Mesenchymal stem cell (in vitro differentiated cells and primary cell): ENCODE measurements around the gene KLHL3.

Source experiments
- DNase-seq: peaks from one replicate; pipeline ENCODE4 v3.0.0-alpha.2; 2013
- H2AFZ ChIP-seq: one replicate; pipeline ENCODE4 v1.6.1; 2013; ENCODE audit warnings: low read depth, mild to moderate bottlenecking, control low read depth, inconsistent platforms, low read length, moderate library complexity
- H2AK5ac ChIP-seq: 2 replicates; pipeline ENCODE4 v1.6.1; 2013; ENCODE audit warnings: low read length, moderate library complexity, mild to moderate bottlenecking, inconsistent platforms; ENCODE audit not compliant: severe bottlenecking
- H2BK120ac ChIP-seq: one replicate; pipeline ENCODE4 v1.6.1; 2013; ENCODE audit warnings: low read depth, mild to moderate bottlenecking, inconsistent platforms, low read length, moderate library complexity
- H2BK12ac ChIP-seq, 2 experiments: one replicate each; pipeline ENCODE4 v1.6.1; 2013; ENCODE audit warnings: inconsistent platforms in 2 of 2, low read length in 2 of 2, mild to moderate bottlenecking in 2 of 2, moderate library complexity in 2 of 2, control low read depth in 1 of 2
- H2BK15ac ChIP-seq: one replicate; pipeline ENCODE4 v1.6.1; 2013; ENCODE audit warnings: mild to moderate bottlenecking, low read depth, inconsistent platforms; ENCODE audit not compliant: poor library complexity, severe bottlenecking
- H2BK5ac ChIP-seq: 2 replicates; pipeline ENCODE4 v1.6.1; 2013; ENCODE audit warnings: low read depth, mild to moderate bottlenecking, low read length, control low read depth, inconsistent platforms; ENCODE audit not compliant: poor library complexity, severe bottlenecking
- H3K14ac ChIP-seq, 2 experiments: one replicate each; pipeline ENCODE4 v1.6.1; 2013; ENCODE audit warnings: inconsistent platforms in 2 of 2, low read length in 2 of 2, control low read depth in 1 of 2, mild to moderate bottlenecking in 1 of 2, moderate library complexity in 1 of 2
- H3K18ac ChIP-seq, 2 experiments: one replicate each; pipeline ENCODE4 v1.6.1; 2013; ENCODE audit warnings: inconsistent platforms in 2 of 2, low read length in 2 of 2, control low read depth in 1 of 2, low read depth in 1 of 2, mild to moderate bottlenecking in 1 of 2
- H3K23ac ChIP-seq, 2 experiments: one replicate each; pipeline ENCODE4 v1.6.1; 2013; ENCODE audit warnings: inconsistent platforms in 2 of 2, low read length in 2 of 2, mild to moderate bottlenecking in 2 of 2, moderate library complexity in 2 of 2, control low read depth in 1 of 2
- H3K27ac ChIP-seq: 2 replicates; pipeline ENCODE4 v1.5.1; 2013; ENCODE audit warnings: mild to moderate bottlenecking, moderate library complexity, low read length, control low read depth, inconsistent platforms; ENCODE audit not compliant: poor library complexity, severe bottlenecking
- H3K27me3 ChIP-seq, 2 experiments: 2 replicates each; pipeline versions ENCODE4 v1.6.1 to v1.7.0; 2013; ENCODE audit warnings: low read length in 2 of 2, mild to moderate bottlenecking in 2 of 2, moderate library complexity in 2 of 2, control low read depth in 1 of 2, inconsistent platforms in 1 of 2; ENCODE audit not compliant: control insufficient read depth in 1 of 2, insufficient read depth in 1 of 2
- H3K36me3 ChIP-seq, 2 experiments: 2 replicates each; pipeline versions ENCODE4 v1.6.1 to v1.7.0; 2013; ENCODE audit warnings: low read length in 2 of 2, control low read depth in 1 of 2, inconsistent platforms in 1 of 2, low read depth in 1 of 2, mild to moderate bottlenecking in 1 of 2; ENCODE audit not compliant: insufficient read depth in 2 of 2, control insufficient read depth in 1 of 2
- H3K4ac ChIP-seq, 2 experiments: one replicate each; pipeline ENCODE4 v1.6.1; 2013; ENCODE audit warnings: inconsistent platforms in 2 of 2, low read length in 2 of 2, mild to moderate bottlenecking in 2 of 2, moderate library complexity in 2 of 2, control low read depth in 1 of 2, low read depth in 1 of 2
- H3K4me1 ChIP-seq: 2 replicates; pipeline ENCODE4 v1.6.1; 2013; ENCODE audit warnings: low read depth, low read length, control low read depth; ENCODE audit not compliant: control insufficient read depth, insufficient read depth
- H3K4me2 ChIP-seq: 2 replicates; pipeline ENCODE4 v1.6.1; 2013; ENCODE audit warnings: low read length, mild to moderate bottlenecking, inconsistent platforms; ENCODE audit not compliant: poor library complexity, severe bottlenecking
- H3K4me3 ChIP-seq, 2 experiments: 2 replicates each; pipeline versions ENCODE4 v1.5.1 to v1.7.0; 2013; ENCODE audit warnings: low read length in 2 of 2, mild to moderate bottlenecking in 2 of 2, control low read depth in 1 of 2, low read depth in 1 of 2; ENCODE audit not compliant: insufficient read depth in 1 of 2
- H3K79me1 ChIP-seq: replicated peaks from 2 replicates; pipeline ENCODE4 v1.6.1; 2013; ENCODE audit warnings: mild to moderate bottlenecking, control low read depth, low read length, inconsistent platforms; ENCODE audit not compliant: poor library complexity, severe bottlenecking
- H3K9ac ChIP-seq: 2 replicates; pipeline ENCODE4 v1.7.0; 2013; ENCODE audit warnings: mild to moderate bottlenecking, low read length, moderate library complexity
- H3K9me3 ChIP-seq: 2 replicates; pipeline ENCODE4 v1.7.0; 2013; ENCODE audit warnings: mild to moderate bottlenecking, low read length; ENCODE audit not compliant: control insufficient read depth
- H4K8ac ChIP-seq: one replicate; pipeline ENCODE4 v1.6.1; 2013; ENCODE audit warnings: inconsistent platforms, mild to moderate bottlenecking, low read length, moderate library complexity
- H4K91ac ChIP-seq: one replicate; pipeline ENCODE4 v1.6.1; 2013; ENCODE audit warnings: mild to moderate bottlenecking, low read length, inconsistent platforms
- WGBS: methylation state at CpG from one replicate; pipeline ENCODE4 v1.1.7; 2013; ENCODE audit warnings: mixed read lengths; 5-methylcytosine and 5-hydroxymethylcytosine counted together

Gene KLHL3

GRCh38 chr5:137693951-137694721 is 41.8 kb downstream of the KLHL3 start:
- no peak overlapping the region for H4K8ac ChIP-seq

DNA sequence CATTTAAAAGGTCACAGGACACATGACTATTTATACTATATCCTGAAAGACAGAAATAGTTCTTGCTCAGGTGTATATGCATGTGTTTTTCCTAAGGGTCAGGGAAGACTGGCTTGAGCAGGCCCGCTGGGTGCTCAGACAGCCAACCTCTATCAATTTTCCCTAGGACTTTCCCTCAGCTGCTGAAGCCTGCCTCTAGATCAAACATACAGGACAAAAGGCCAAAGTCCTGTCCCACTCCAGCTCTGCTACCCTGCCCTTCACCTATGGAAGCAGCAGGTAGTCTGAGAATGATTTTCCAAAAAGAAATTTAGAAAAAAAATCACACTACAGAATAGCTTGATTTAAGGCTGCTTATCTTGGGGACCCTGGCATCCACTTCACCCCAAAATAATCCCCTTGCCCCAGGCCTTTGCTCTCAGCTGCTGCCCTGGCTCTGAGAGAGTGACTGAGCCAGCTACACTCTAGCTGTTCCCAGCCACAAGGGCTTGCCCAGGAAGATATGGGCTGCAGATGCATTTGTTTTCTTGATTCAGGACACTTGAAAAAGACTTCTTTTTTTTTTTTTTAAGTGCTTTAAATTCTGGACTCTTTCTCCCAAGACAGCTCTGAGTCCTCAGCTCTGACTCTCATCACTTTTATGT is 42.5 kb downstream of the KLHL3 start:
- no peak overlapping the region for H3K4me3 ChIP-seq
- no peaks in the 10 kb centered on the region for H3K27me3 ChIP-seq
- no peak overlapping the region for H2AK5ac ChIP-seq
- H3K23ac ChIP-seq = no peak overlapping the region
- H3K4me2 ChIP-seq = no peak overlapping the region
- no peaks in the 10 kb centered on the region for H3K79me1 ChIP-seq
- no peak overlapping the region for H3K18ac ChIP-seq
- H2BK12ac ChIP-seq = no peak overlapping the region
- no peak overlapping the region for H3K9ac ChIP-seq
- no peak overlapping the region for H3K14ac ChIP-seq
- DNase-seq = no peak
- H3K27ac ChIP-seq = no peak overlapping the region
- H2BK120ac ChIP-seq = no peak overlapping the region
- H3K9me3 ChIP-seq = no peaks in the 10 kb centered on the region
- 95% methylated on average over 1 of the region's 1 CpG for WGBS
- no peak overlapping the region for H3K4ac ChIP-seq
- peaks cover 3 to 5% of the 10 kb centered on the region in 2 experiments for H3K36me3 ChIP-seq
- no peak overlapping the region for H2BK15ac ChIP-seq
- peaks cover 2% of the 10 kb centered on the region for H3K4me1 ChIP-seq
- H4K8ac ChIP-seq = no peak overlapping the region
- H2AFZ ChIP-seq = no peak overlapping the region
- no peak overlapping the region for H2BK5ac ChIP-seq
- no peak overlapping the region for H4K91ac ChIP-seq

More at GRCh38 chr5:137693951-137694721, 41.8 kb downstream of the KLHL3 start:
- no peak overlapping the region for H3K18ac ChIP-seq
- DNase-seq = no peak
- no peak overlapping the region for H3K9ac ChIP-seq
- no peak overlapping the region for H2AFZ ChIP-seq
- no peak overlapping the region for H3K4me2 ChIP-seq
- WGBS = 81% methylated on average over 7 of the region's 7 CpGs
- no peak overlapping the region for H2BK12ac ChIP-seq
- H2BK15ac ChIP-seq = no peak overlapping the region
- H3K23ac ChIP-seq = no peak overlapping the region
- H3K27me3 ChIP-seq = no peaks in the 10 kb centered on the region
- no peak overlapping the region for H2AK5ac ChIP-seq
- H3K79me1 ChIP-seq = no peaks in the 10 kb centered on the region
- peaks cover 2% of the 10 kb centered on the region for H3K4me1 ChIP-seq
- no peak overlapping the region for H4K91ac ChIP-seq
- no peak overlapping the region for H3K4me3 ChIP-seq
- no peak overlapping the region for H3K4ac ChIP-seq
- no peak overlapping the region for H2BK5ac ChIP-seq
- no peak overlapping the region for H3K14ac ChIP-seq
- H3K9me3 ChIP-seq = no peaks in the 10 kb centered on the region
- H2BK120ac ChIP-seq = no peak overlapping the region
- H3K36me3 ChIP-seq = peaks cover 3 to 5% of the 10 kb centered on the region in 2 experiments
- no peak overlapping the region for H3K27ac ChIP-seq

- 90% methylated on average over 2 of the region's 2 CpGs for WGBS
- Histone ChIP-seq H3K4me2 (no peak overlapping the region), H2AFZ (no peak overlapping the region)
Observed at GRCh38 chr5:137689306-137689705, 46.6 kb downstream of the KLHL3 start.

GRCh38 chr5:137688210-137688840 is 47.6 kb downstream of the KLHL3 start:
- H3K4me2 ChIP-seq = no peak overlapping the region
- WGBS = 56% methylated on average over 5 of the region's 5 CpGs
- no peaks in the 10 kb centered on the region for H3K79me1 ChIP-seq
- H3K18ac ChIP-seq = no peak overlapping the region
- no peak overlapping the region for H3K4ac ChIP-seq
- H4K8ac ChIP-seq = no peak overlapping the region
- H3K9ac ChIP-seq = no peak overlapping the region
- no peak overlapping the region for H4K91ac ChIP-seq
- no peaks in the 10 kb centered on the region for H3K27me3 ChIP-seq
- H3K9me3 ChIP-seq = no peaks in the 10 kb centered on the region
- no peak overlapping the region for H2BK12ac ChIP-seq
- H2BK15ac ChIP-seq = no peak overlapping the region
- no peak overlapping the region for H3K23ac ChIP-seq
- H3K27ac ChIP-seq = no peak overlapping the region
- DNase-seq = peak; percentile 25
- H2AK5ac ChIP-seq = no peak overlapping the region
- H2BK5ac ChIP-seq = no peak overlapping the region
- H3K36me3 ChIP-seq = peaks cover 3 to 5% of the 10 kb centered on the region in 2 experiments
- H3K4me1 ChIP-seq = peaks cover 3% of the 10 kb centered on the region
- H3K4me3 ChIP-seq = no peak overlapping the region
- no peak overlapping the region for H2AFZ ChIP-seq
- H3K14ac ChIP-seq = no peak overlapping the region
- H2BK120ac ChIP-seq = no peak overlapping the region

More at GRCh38 chr5:137689306-137689705, 46.6 kb downstream of the KLHL3 start:
- Histone ChIP-seq H4K91ac (no peak overlapping the region), H3K4ac (no peak overlapping the region), H2BK120ac (no peak overlapping the region), H3K79me1 (no peaks in the 10 kb centered on the region), H3K9ac (no peak overlapping the region), H3K4me3 (no peak overlapping the region), H3K4me1 (peaks cover 3% of the 10 kb centered on the region), H3K23ac (no peak overlapping the region), H2BK12ac (no peak overlapping the region), H2BK5ac (no peak overlapping the region), H3K18ac (no peak overlapping the region), H2AK5ac (no peak overlapping the region), H3K14ac (no peak overlapping the region), H4K8ac (no peak overlapping the region), H3K36me3 (peaks cover 3 to 5% of the 10 kb centered on the region in 2 experiments), H2BK15ac (no peak overlapping the region), H3K27ac (no peak overlapping the region), H3K27me3 (no peaks in the 10 kb centered on the region), H3K9me3 (no peaks in the 10 kb centered on the region)
- DNase-seq = no peak
